ENCODE results near the gene FADS2. TPM values are rescaled to one million over a fixed set of nuclear protein-coding genes. Genes with fewer than 3 reads are reported as not detected.
A peak's percentile ranks its signal among the peaks of the same experiment; 100 is the strongest.

FADS2 gene
- total and polyA plus RNA-seq, 2 donors, result 11.2 to 39.5 TPM

DNA sequence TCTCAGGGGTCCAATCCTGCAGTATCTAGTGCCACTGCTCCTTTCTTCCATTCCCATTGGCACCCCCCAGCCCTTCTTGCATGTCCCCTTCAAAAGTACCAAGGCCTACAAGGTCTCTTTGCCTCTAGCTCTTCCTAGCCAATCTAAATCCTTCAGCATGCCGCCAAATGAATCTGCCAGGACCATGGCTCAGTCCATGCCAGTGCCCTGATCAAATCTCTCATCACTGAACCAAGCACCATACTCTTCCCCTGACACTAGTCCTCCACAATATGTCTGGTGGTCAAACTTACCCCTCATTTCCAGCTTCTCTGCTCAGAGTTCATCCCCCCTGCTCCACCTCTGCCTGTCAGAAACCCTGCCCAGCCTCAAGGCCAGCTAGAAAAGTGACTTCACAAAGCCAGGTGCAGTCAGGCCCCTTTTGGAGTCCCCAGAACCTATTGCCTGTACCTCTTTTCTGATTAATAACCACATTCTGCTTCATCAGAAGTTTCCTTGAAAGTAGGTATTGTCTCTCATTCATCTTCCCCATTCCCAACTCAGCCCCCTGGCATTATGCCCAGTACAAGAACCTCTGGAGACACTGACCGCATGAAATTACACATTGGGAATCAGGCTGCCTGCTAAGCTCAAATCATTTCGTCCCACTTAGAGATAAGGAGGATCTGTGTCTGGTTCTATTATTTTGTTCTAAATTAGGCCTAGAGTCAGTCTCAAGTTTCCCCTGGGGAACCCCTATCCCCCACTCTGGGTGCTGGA, 24.0 kb upstream of the FADS2 start:
- DNase-seq (ENCODE audit: low read depth in 6 of 9, low spot score in 9 of 9), result no peak
- no peaks in the 10 kb centered on the region for H3K4me1 ChIP-seq (ENCODE audit: control insufficient read depth in 2 of 2, insufficient read depth in 2 of 2, low read length in 2 of 2)
- no peak overlapping the region for H3K4me3 ChIP-seq (ENCODE audit: low read length in 2 of 2)
- peaks cover 38 to 75% of the 10 kb centered on the region in 2 donors for H3K36me3 ChIP-seq (ENCODE audit: control insufficient read depth in 2 of 2, insufficient read depth in 2 of 2, low read length in 1 of 2)
- no peak overlapping the region for H3K27ac ChIP-seq (ENCODE audit: low read depth in 1 of 2, low read length in 1 of 2)
- no peaks in the 10 kb centered on the region for H3K9me3 ChIP-seq (ENCODE audit: control insufficient read depth in 2 of 2, insufficient read depth in 1 of 2, low read length in 1 of 2)
- WGBS, result 93% methylated on average over 3 of the region's 3 CpGs
- no peaks in the 10 kb centered on the region for H3K27me3 ChIP-seq (ENCODE audit: control insufficient read depth in 2 of 2, insufficient read depth in 1 of 2, low read length in 1 of 2)

DNA sequence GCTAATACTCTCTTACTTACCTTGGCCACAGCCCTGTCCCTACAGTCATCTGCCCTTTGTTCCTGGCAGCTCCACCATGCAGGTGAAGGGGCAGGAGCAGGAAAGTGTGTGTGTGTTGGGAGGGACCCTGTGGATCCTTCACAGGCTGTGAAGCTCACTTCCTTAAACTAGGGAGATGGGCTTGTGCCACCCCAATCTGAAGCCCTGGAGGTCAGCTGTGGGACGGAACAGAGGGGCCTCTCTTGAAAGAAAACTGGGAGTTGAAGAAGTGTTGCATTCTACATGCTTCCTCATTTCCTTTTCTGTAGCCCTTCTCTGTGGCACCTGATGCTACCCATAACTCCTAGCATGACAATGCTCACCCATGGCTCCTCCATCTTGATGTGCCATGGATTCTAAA, 23.0 kb upstream of the FADS2 start:
- no peaks in the 10 kb centered on the region for H3K27me3 ChIP-seq (ENCODE audit: control insufficient read depth in 2 of 2, insufficient read depth in 1 of 2, low read length in 1 of 2)
- WGBS, result 96% methylated on average over 1 of the region's 1 CpG
- H3K27ac ChIP-seq (ENCODE audit: low read depth in 1 of 2, low read length in 1 of 2), result no peak overlapping the region
- no peak overlapping the region for H3K4me3 ChIP-seq (ENCODE audit: low read length in 2 of 2)
- no peaks in the 10 kb centered on the region for H3K4me1 ChIP-seq (ENCODE audit: control insufficient read depth in 2 of 2, insufficient read depth in 2 of 2, low read length in 2 of 2)
- no peak for DNase-seq (ENCODE audit: low read depth in 6 of 9, low spot score in 9 of 9)
- H3K36me3 ChIP-seq (ENCODE audit: control insufficient read depth in 2 of 2, insufficient read depth in 2 of 2, low read length in 1 of 2), result peaks cover 45 to 76% of the 10 kb centered on the region in 2 donors
- no peaks in the 10 kb centered on the region for H3K9me3 ChIP-seq (ENCODE audit: control insufficient read depth in 2 of 2, insufficient read depth in 1 of 2, low read length in 1 of 2)

DNA sequence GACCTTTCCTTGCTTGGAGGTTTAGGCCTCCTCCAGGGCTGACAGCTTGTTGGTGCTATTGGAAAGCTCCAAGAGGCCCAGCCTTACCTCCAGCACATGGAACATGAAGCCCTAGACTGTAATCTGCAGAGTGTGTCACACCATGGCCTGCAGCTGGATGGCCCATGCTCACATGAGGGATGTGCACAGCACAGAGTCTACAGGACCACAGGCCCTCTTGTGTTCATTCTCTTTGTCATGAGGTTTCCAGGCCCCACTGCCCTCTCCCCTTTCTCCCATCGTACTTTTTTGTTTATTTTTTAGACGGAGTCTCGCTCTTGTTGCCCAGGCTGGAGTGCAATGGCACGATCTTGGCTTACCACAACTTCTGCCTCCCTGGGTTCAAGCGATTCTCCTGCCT, 21.3 kb upstream of the FADS2 start:
- no peaks in the 10 kb centered on the region for H3K27me3 ChIP-seq (ENCODE audit: control insufficient read depth in 2 of 2, insufficient read depth in 1 of 2, low read length in 1 of 2)
- WGBS, result 99% methylated on average over 5 of the region's 5 CpGs

DNA sequence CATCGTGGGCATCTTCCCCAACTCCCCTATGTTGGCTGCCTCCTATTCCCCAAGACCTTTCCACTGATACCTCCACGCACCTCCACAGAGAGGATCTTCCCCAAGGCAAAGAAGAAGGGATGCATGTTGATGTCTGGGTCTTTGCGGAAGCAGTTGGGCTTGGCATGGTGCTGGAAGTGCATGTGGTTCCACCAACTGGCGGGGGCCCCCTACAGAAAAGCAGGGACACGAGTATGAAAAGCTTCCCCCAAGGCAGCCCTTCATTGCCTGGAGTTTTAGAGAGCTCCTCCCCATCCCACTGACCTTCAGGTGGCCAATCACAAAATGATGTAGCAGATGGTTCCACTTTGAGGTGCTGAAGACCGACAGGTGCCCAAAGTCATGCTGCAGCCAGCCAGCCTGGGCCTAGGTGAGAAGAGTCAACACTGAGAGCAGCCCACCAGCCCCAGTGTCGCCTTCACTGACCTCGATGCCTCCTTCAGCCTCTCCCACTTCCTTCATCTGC, 17.4 kb upstream of the FADS2 start:
- Histone ChIP-seq H3K9me3 (ENCODE audit: control insufficient read depth in 2 of 2, insufficient read depth in 1 of 2, low read length in 1 of 2) (peaks cover 0 to 8% of the 10 kb centered on the region in 2 donors), H3K4me3 (ENCODE audit: low read length in 2 of 2) (no peak overlapping the region), H3K4me1 (ENCODE audit: control insufficient read depth in 2 of 2, insufficient read depth in 2 of 2, low read length in 2 of 2) (peaks cover 7 to 10% of the 10 kb centered on the region in 2 donors), H3K36me3 (ENCODE audit: control insufficient read depth in 2 of 2, insufficient read depth in 2 of 2, low read length in 1 of 2) (peaks cover 43 to 63% of the 10 kb centered on the region in 2 donors), H3K27ac (ENCODE audit: low read depth in 1 of 2, low read length in 1 of 2) (no peak overlapping the region), H3K27me3 (ENCODE audit: control insufficient read depth in 2 of 2, insufficient read depth in 1 of 2, low read length in 1 of 2) (peaks cover 0 to 10% of the 10 kb centered on the region in 2 donors)
- no peak for DNase-seq (ENCODE audit: low read depth in 6 of 9, low spot score in 9 of 9)
- WGBS, result over 99% methylated on average over 8 of the region's 8 CpGs

More for the DNA sequence above, 21.3 kb upstream of the FADS2 start:
- H3K36me3 ChIP-seq (ENCODE audit: control insufficient read depth in 2 of 2, insufficient read depth in 2 of 2, low read length in 1 of 2), result peaks cover 52 to 81% of the 10 kb centered on the region in 2 donors
- H3K4me3 ChIP-seq (ENCODE audit: low read length in 2 of 2), result no peak overlapping the region
- no peaks in the 10 kb centered on the region for H3K9me3 ChIP-seq (ENCODE audit: control insufficient read depth in 2 of 2, insufficient read depth in 1 of 2, low read length in 1 of 2)
- DNase-seq (ENCODE audit: low read depth in 6 of 9, low spot score in 9 of 9), result no peak
- no peaks in the 10 kb centered on the region for H3K4me1 ChIP-seq (ENCODE audit: control insufficient read depth in 2 of 2, insufficient read depth in 2 of 2, low read length in 2 of 2)
- H3K27ac ChIP-seq (ENCODE audit: low read depth in 1 of 2, low read length in 1 of 2), result no peak overlapping the region

DNA sequence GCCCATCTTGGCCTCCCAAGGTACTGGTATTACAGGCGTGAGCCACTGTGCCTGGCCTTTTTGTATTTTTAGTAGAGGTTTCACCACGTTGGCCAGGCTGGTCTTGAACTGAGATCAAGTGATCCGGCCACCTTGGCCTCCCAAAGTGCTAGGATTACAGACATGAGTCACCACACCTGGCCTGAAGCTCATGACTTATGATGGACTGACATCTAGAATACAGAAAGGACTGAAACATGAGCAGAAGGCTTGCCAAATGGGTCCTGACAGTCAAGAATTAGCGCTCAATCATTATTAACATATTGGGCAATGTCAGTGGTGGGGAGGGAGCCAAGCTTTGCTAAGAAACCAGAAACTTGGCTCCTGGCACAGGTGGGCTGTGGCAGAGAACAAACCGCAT, 16.3 kb upstream of the FADS2 start:
- Histone ChIP-seq H3K4me3 (ENCODE audit: low read length in 2 of 2) (no peak overlapping the region), H3K27me3 (ENCODE audit: control insufficient read depth in 2 of 2, insufficient read depth in 1 of 2, low read length in 1 of 2) (peaks cover 0 to 17% of the 10 kb centered on the region in 2 donors), H3K27ac (ENCODE audit: low read depth in 1 of 2, low read length in 1 of 2) (no peak overlapping the region), H3K36me3 (ENCODE audit: control insufficient read depth in 2 of 2, insufficient read depth in 2 of 2, low read length in 1 of 2) (peaks cover 40 to 55% of the 10 kb centered on the region in 2 donors), H3K9me3 (ENCODE audit: control insufficient read depth in 2 of 2, insufficient read depth in 1 of 2, low read length in 1 of 2) (peaks cover 0 to 8% of the 10 kb centered on the region in 2 donors), H3K4me1 (ENCODE audit: control insufficient read depth in 2 of 2, insufficient read depth in 2 of 2, low read length in 2 of 2) (peaks cover 7 to 17% of the 10 kb centered on the region in 2 donors)
- no peak for DNase-seq (ENCODE audit: low read depth in 6 of 9, low spot score in 9 of 9)
- WGBS, result 95% methylated on average over 5 of the region's 5 CpGs

DNA sequence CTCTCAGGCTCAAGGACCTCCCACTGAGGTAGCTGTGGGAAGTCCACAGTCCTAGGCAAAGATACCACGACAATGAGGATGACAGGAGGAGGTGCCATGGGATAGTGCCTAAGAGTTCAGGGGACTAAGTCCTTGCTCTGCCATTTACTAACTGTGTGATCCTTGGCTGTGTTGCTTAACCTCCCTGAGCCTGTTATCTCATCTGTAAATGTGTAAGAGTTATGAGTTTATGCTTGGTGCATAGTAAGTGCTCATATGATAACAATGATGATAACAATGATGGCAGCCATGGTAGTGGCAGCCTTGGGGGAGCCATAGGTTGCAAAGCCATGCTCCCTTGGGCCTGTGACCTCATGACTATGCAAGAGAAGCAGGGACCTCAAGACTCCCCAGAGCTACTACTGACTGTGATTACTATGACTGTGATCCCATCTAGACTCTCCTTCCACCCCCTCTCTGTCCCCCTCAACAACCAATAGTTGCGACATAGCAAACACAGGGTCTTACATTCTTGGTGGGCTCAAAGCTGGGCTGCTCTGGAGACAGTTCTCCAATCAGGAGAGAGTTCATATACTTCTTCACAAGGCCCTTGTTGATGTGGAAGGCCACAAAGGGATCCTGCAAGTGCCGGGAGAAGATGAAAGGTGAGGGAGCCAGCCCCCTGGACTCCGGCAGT, 15.2 kb upstream of the FADS2 start:
- 100% methylated on average over 4 of the region's 4 CpGs for WGBS

DNA sequence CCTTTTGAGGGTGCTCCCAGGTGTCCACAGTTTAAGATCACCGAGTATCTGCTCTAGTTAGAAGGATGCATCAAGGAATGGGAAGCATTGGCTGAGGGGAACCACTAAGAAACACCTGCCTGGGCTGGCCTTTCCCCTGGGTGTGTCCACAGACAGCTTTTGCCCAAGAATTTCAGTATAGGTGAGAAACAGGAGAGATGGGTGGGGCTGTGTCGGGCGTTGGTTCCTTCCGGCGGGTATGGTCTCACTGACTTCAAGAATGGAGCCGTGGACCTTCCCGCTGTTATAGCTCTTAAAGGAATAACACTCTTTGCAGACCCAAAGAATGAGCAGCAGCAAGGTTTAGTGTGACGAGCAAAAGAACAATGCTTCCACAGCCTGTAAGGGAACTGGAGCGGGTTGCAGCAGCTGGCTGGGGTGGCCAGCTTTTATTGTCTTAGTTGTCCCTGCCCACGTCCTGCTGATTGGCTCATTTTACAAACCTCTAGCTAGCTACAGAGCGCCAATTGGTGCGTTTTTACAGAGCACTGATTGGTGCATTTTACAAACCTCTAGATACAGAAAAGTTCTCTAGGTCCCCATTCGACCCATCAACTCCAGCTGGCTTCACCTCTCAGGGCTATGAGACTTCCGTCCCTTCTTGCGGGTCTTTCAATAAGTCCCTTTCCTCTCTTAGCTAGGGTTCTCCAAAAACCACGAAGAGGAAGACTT, 13.7 kb upstream of the FADS2 start:
- Histone ChIP-seq H3K9me3 (ENCODE audit: control insufficient read depth in 2 of 2, insufficient read depth in 1 of 2, low read length in 1 of 2) (peaks cover 0 to 8% of the 10 kb centered on the region in 2 donors), H3K4me1 (ENCODE audit: control insufficient read depth in 2 of 2, insufficient read depth in 2 of 2, low read length in 2 of 2) (peaks cover 11 to 25% of the 10 kb centered on the region in 2 donors), H3K27me3 (ENCODE audit: control insufficient read depth in 2 of 2, insufficient read depth in 1 of 2, low read length in 1 of 2) (peaks cover 0 to 17% of the 10 kb centered on the region in 2 donors), H3K4me3 (ENCODE audit: low read length in 2 of 2) (peak overlapping the region in 1 of 2 donors; percentile 87), H3K27ac (ENCODE audit: low read depth in 1 of 2, low read length in 1 of 2) (peak overlapping the region in 1 of 2 donors; percentile 79), H3K36me3 (ENCODE audit: control insufficient read depth in 2 of 2, insufficient read depth in 2 of 2, low read length in 1 of 2) (peaks cover 27 to 39% of the 10 kb centered on the region in 2 donors)
- no peak for DNase-seq (ENCODE audit: low read depth in 6 of 9, low spot score in 9 of 9)
- WGBS, result 83% methylated on average over 16 of the region's 16 CpGs

More for the DNA sequence above, 15.2 kb upstream of the FADS2 start:
- Histone ChIP-seq H3K4me1 (ENCODE audit: control insufficient read depth in 2 of 2, insufficient read depth in 2 of 2, low read length in 2 of 2) (peaks cover 11 to 25% of the 10 kb centered on the region in 2 donors), H3K27ac (ENCODE audit: low read depth in 1 of 2, low read length in 1 of 2) (no peak overlapping the region), H3K4me3 (ENCODE audit: low read length in 2 of 2) (no peak overlapping the region), H3K27me3 (ENCODE audit: control insufficient read depth in 2 of 2, insufficient read depth in 1 of 2, low read length in 1 of 2) (peaks cover 0 to 17% of the 10 kb centered on the region in 2 donors), H3K9me3 (ENCODE audit: control insufficient read depth in 2 of 2, insufficient read depth in 1 of 2, low read length in 1 of 2) (peaks cover 0 to 8% of the 10 kb centered on the region in 2 donors), H3K36me3 (ENCODE audit: control insufficient read depth in 2 of 2, insufficient read depth in 2 of 2, low read length in 1 of 2) (peaks cover 37 to 51% of the 10 kb centered on the region in 2 donors)
- DNase-seq (ENCODE audit: low read depth in 6 of 9, low spot score in 9 of 9), result no peak

DNA sequence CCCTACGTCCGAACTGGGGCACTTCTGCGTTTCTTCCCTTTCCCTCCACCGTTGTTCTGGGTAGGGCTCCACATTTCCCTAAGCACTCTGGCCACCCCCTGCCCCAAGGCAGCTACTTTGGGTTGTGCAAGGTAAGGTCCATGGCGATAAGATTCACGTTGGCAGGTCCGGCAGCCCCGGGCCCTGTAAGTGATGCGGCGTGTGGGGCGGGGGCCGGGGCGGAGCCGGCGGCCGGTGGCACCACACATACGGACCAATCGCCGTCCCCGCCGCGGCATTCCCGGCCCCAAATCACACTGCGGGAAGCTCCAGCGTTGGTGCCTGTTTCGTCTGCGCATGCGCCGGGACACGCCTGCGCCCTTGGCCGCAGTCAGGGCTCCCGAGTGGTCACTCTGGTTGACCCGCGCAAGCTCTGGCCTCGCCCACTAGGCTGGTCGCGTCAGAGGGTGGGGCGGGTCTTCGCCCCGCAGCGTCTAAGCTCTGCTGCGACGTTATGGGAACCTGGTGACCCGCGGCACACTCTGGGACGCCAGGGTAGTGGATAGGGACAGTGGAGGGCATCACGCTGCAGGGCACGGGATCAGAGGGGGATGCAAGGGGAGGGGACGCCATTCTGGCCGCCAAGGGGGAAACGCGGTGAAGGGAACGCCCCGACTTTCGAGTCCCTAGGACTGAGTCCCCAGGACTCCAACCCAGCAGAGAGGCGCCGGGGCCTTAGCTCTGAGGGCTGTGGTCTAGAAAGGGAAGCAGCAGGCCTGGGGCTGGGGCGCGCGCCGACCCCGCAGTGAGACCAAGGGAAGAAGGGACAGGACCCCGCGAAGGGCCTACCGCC, 12.9 kb upstream of the FADS2 start:
- peak overlapping the region; percentile 66 to 84 for H3K27ac ChIP-seq (ENCODE audit: low read depth in 1 of 2, low read length in 1 of 2)
- H3K4me1 ChIP-seq (ENCODE audit: control insufficient read depth in 2 of 2, insufficient read depth in 2 of 2, low read length in 2 of 2), result peaks cover 11 to 25% of the 10 kb centered on the region in 2 donors
- under 1% methylated on average over 66 of the region's 66 CpGs for WGBS
- H3K9me3 ChIP-seq (ENCODE audit: control insufficient read depth in 2 of 2, insufficient read depth in 1 of 2, low read length in 1 of 2), result peaks cover 0 to 8% of the 10 kb centered on the region in 2 donors
- H3K4me3 ChIP-seq (ENCODE audit: low read length in 2 of 2), result peak overlapping the region; percentile 62 to 87
- H3K36me3 ChIP-seq (ENCODE audit: control insufficient read depth in 2 of 2, insufficient read depth in 2 of 2, low read length in 1 of 2), result peaks cover 19 to 31% of the 10 kb centered on the region in 2 donors
- peak in 4 of 9 donors; percentile 45 to 80 (median 58) for DNase-seq (ENCODE audit: low read depth in 6 of 9, low spot score in 9 of 9)
- peaks cover 0 to 17% of the 10 kb centered on the region in 2 donors for H3K27me3 ChIP-seq (ENCODE audit: control insufficient read depth in 2 of 2, insufficient read depth in 1 of 2, low read length in 1 of 2)

All from thymus (tissue), 11 donors.